ENCODE results near the gene SYT12. TPM values are rescaled to one million over a fixed set of nuclear protein-coding genes. Genes with fewer than 3 reads are reported as not detected.

The SYT12 gene
- total RNA-seq, 1 experiment from 2014 or later = 11.1 TPM

DNA sequence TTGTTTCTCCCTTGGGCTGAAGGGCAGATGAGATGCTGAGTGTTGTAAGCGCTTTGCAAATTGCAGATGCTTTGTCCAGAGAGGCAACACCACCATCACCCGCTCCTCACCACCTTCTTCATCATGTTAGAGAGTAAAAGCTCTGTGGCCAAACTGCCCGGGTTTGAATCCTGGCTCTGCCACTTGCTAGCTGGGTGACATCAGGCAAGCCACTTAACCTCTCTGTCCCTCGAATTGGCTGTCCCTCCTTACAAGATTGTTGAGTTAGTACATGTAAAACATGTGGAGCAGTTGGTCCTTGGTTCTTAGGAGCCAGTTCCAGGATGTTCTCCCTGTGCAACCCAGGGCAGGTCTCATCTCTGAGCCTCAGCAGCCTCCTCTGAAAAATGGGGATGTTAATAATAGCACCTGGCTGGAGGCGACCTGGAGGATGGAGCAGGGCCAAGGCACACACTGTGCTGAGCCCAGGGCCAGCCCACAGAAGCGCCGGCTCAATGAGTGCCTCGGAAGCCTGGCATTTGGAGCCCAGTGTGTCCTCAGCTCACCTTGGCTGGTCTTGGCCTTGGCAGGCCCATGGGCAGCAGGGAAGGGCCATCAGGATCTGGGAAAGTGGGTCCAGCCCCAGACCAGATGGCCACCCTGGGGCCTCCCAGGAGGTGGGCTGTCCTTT, 37.3 kb upstream of the SYT12 start:
- TF ChIP-seq EZH2 (IDR thresholded peaks at IDR 0.05; ENCODE audit: low read depth) (no peak), CTCF (conservative IDR thresholded peaks at IDR 0.05) (no peak)
- no peak overlapping the region for H3K4me3 ChIP-seq
- H3K4me1 ChIP-seq (replicated peaks; ENCODE audit: insufficient read depth) = peaks cover 31% of the 10 kb centered on the region
- no peak overlapping the region for H3K27ac ChIP-seq
- H3F3A ChIP-seq (ENCODE audit: insufficient read depth, low read depth) = peaks cover 29% of the 10 kb centered on the region
- no TSS peak for BruUV-seq (replicated peaks)
- H3K9me2 ChIP-seq (ENCODE audit: insufficient read depth) = no peaks in the 10 kb centered on the region
- no peaks in the 10 kb centered on the region for H3K79me2 ChIP-seq (ENCODE audit: low read depth)
- no peaks in the 10 kb centered on the region for H4K20me1 ChIP-seq (ENCODE audit: insufficient read depth)
- no peaks in the 10 kb centered on the region for H3K27me3 ChIP-seq (ENCODE audit: insufficient read depth, low read depth)
- ChIA-PET POLR2A (ENCODE audit: unreplicated experiment) (interaction anchor here (0.6 kb wide), 1 partner anchor 192 kb away, joined by 22 read pairs; no protein-coding TSS in a partner anchor), CTCF (no interaction called here)
- no peak for DNase-seq
- no peak overlapping the region for H3K4me2 ChIP-seq
- no peaks in the 10 kb centered on the region for H3K36me3 ChIP-seq (ENCODE audit: low read depth)
- H2AFZ ChIP-seq = no peak overlapping the region
- intact Hi-C loops (cut with micrococcal nuclease; ENCODE audit: unreplicated experiment) = no loop called here
- no peaks in the 10 kb centered on the region for H3K9me3 ChIP-seq (ENCODE audit: insufficient read depth, low read depth)

- CTCF ChIA-PET = interaction anchor here (0.6 kb wide), 1 partner anchor 168 kb away, joined by 4 read pairs; no protein-coding TSS in a partner anchor
- no peaks in the 10 kb centered on the region for H4K20me1 ChIP-seq (ENCODE audit: insufficient read depth)
- H3K27me3 ChIP-seq (ENCODE audit: insufficient read depth, low read depth) = no peaks in the 10 kb centered on the region
- intact Hi-C loops (cut with micrococcal nuclease; ENCODE audit: unreplicated experiment) = no loop called here
- no peaks in the 10 kb centered on the region for H3K9me3 ChIP-seq (ENCODE audit: insufficient read depth, low read depth)
- H3K4me2 ChIP-seq = no peak overlapping the region
- H3K36me3 ChIP-seq (ENCODE audit: low read depth) = no peaks in the 10 kb centered on the region
- no peak for TF ChIP-seq EZH2 (IDR thresholded peaks at IDR 0.05; ENCODE audit: low read depth)
- TF ChIP-seq CTCF (conservative IDR thresholded peaks at IDR 0.05) = no peak
- H3K27ac ChIP-seq = no peak overlapping the region
- POLR2A ChIA-PET (ENCODE audit: unreplicated experiment) = interaction anchor here (0.5 to 0.6 kb wide), 2 partner anchors 85 to 192 kb away, joined by 5 to 22 read pairs; no protein-coding TSS in a partner anchor
- BruUV-seq (replicated peaks) = no TSS peak
- peaks cover 23% of the 10 kb centered on the region for H3F3A ChIP-seq (ENCODE audit: insufficient read depth, low read depth)
- peaks cover 29% of the 10 kb centered on the region for H3K4me1 ChIP-seq (replicated peaks; ENCODE audit: insufficient read depth)
- no peak overlapping the region for H2AFZ ChIP-seq
- no peak overlapping the region for H3K4me3 ChIP-seq
- no peaks in the 10 kb centered on the region for H3K79me2 ChIP-seq (ENCODE audit: low read depth)
- no peak for DNase-seq
- no peaks in the 10 kb centered on the region for H3K9me2 ChIP-seq (ENCODE audit: insufficient read depth)
These were observed 36.8 kb upstream of the SYT12 start for GRCh38 chr11:66986178-66986545.

DNA sequence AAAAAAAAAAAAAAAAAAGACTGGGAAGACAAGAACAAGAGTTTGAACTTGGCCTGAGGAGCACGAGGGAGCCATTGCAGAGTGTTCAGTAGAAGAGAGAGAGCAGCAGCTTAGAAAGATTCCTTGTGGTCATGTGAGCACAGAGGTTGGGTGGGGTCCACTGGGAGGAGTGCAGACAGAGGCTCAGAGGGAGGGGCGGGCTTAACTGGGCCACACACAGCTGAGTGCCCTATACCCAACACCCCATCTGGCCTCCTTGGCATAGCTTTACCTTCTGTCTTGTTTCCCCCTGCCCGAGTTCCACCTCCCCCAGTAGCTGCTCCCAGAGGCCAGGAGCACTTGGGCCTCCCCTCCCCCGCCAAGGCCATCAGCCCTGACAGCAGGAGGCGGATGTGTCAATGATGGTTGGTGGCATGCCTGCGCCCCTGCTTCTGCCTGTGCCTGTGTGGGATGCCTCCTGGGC, 35.7 kb upstream of the SYT12 start:
- Histone ChIP-seq H3K4me3 (no peak overlapping the region), H3K27me3 (ENCODE audit: insufficient read depth, low read depth) (no peaks in the 10 kb centered on the region), H3K4me1 (replicated peaks; ENCODE audit: insufficient read depth) (peaks cover 18% of the 10 kb centered on the region), H2AFZ (no peak overlapping the region), H3K9me2 (ENCODE audit: insufficient read depth) (no peaks in the 10 kb centered on the region), H3K36me3 (ENCODE audit: low read depth) (no peaks in the 10 kb centered on the region), H4K20me1 (ENCODE audit: insufficient read depth) (no peaks in the 10 kb centered on the region), H3K27ac (no peak overlapping the region), H3K79me2 (ENCODE audit: low read depth) (no peaks in the 10 kb centered on the region), H3F3A (ENCODE audit: insufficient read depth, low read depth) (peaks cover 13% of the 10 kb centered on the region), H3K9me3 (ENCODE audit: insufficient read depth, low read depth) (no peaks in the 10 kb centered on the region), H3K4me2 (no peak overlapping the region)
- BruUV-seq (replicated peaks) = no TSS peak
- DNase-seq = no peak
- POLR2A ChIA-PET (ENCODE audit: unreplicated experiment) = no interaction called here
- TF ChIP-seq CTCF (conservative IDR thresholded peaks at IDR 0.05) (no peak), EZH2 (IDR thresholded peaks at IDR 0.05; ENCODE audit: low read depth) (no peak)
- CTCF ChIA-PET = no interaction called here
- intact Hi-C loops (cut with micrococcal nuclease; ENCODE audit: unreplicated experiment) = no loop called here
